ENCODE data around the gene NAB2.

DNA sequence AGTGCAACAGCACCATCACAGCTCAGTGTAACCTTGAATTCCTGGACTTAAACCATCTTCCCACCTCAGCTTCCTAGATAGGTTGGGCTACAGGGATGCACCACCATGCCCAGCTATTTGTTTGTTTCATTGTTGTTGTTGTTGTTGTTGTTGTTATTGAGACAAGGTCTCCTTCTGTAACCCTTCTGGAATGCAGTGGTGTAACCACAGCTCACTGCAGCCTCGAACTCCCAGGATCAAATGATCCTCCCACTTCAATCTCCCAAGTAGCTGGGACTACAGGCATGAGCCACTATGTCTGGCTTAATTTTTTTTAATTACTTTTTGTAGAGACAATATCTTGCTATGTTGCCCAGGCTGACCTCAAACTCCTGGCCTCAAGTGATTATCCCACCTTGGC, 9.1 kb upstream of the NAB2 start:
- no peak for TF ChIP-seq EZH2 (IDR thresholded peaks at IDR 0.05; ENCODE audit: insufficient read depth, poor library complexity, severe bottlenecking)
- TF ChIP-seq EZH2phosphoT487 (IDR thresholded peaks at IDR 0.05; ENCODE audit: insufficient read depth, low read depth): no peak

Measured in GM23248 (cell line).